Neural cell (in vitro differentiated cells): ENCODE results near the gene HMSD. TPM values are rescaled to one million over a fixed set of nuclear protein-coding genes. Genes with fewer than 3 reads are reported as not detected.

Source experiments
- H2AFZ ChIP-seq: fragments of 200-600, 300-800 bp; sonication (generic), shearing (Covaris generic); 2 replicates; pipeline ENCODE4 v1.6.0; 2014; ENCODE audit warnings: low read depth, mild to moderate bottlenecking, antibody characterized with exemption, low read length, moderate library complexity
- H3F3A ChIP-seq: fragments of 200-600 bp; shearing (Covaris generic); 2 replicates; pipeline ENCODE4 v1.6.1; 2016; ENCODE audit warnings: mild to moderate bottlenecking, moderate library complexity, mixed read lengths, antibody characterized with exemption, low read length; ENCODE audit not compliant: insufficient read depth, poor library complexity, severe bottlenecking
- H3K27ac ChIP-seq: fragments of 200-600, 300-800 bp; sonication (generic), shearing (Covaris generic); 2 replicates; pipeline ENCODE4 v1.5.1; 2014; ENCODE audit warnings: mild to moderate bottlenecking, low read length, moderate library complexity
- H3K27me3 ChIP-seq: fragments of 300-800, 200-600 bp; sonication (generic), shearing (Covaris generic); 2 replicates; pipeline ENCODE4 v1.6.0; 2014; ENCODE audit warnings: mild to moderate bottlenecking, low read depth, low read length, moderate library complexity; ENCODE audit not compliant: insufficient read depth
- H3K36me3 ChIP-seq: fragments of 300-800, 200-600 bp; sonication (generic), shearing (Covaris generic); 2 replicates; pipeline ENCODE4 v1.5.1; 2014; ENCODE audit warnings: mild to moderate bottlenecking, antibody characterized with exemption, low read length, moderate library complexity; ENCODE audit not compliant: insufficient read depth
- H3K4me2 ChIP-seq: fragments of 300-800, 200-600 bp; sonication (generic), shearing (Covaris generic); 2 replicates; pipeline ENCODE4 v1.6.0; 2014; ENCODE audit warnings: mild to moderate bottlenecking, low read length
- H3K4me3 ChIP-seq: fragments of 300-800, 200-600 bp; sonication (generic), shearing (Covaris generic); 2 replicates; pipeline ENCODE4 v1.5.1; 2014; ENCODE audit warnings: mild to moderate bottlenecking, low read length, moderate library complexity
- H3K79me2 ChIP-seq: fragments of 200-600 bp; shearing (Covaris generic); replicated peaks from 2 replicates; pipeline ENCODE4 v1.6.0; 2014; ENCODE audit warnings: mild to moderate bottlenecking, low read length, moderate library complexity; ENCODE audit not compliant: insufficient read depth
- H3K9ac ChIP-seq: fragments of 300-800, 200-600 bp; sonication (generic), shearing (Covaris generic); 2 replicates; pipeline ENCODE4 v1.6.1; 2016; ENCODE audit warnings: mild to moderate bottlenecking, low read length, mixed read lengths
- H3K9me2 ChIP-seq: fragments of 200-600 bp; shearing (Covaris generic); 2 replicates; pipeline ENCODE4 v1.6.1; 2016; ENCODE audit warnings: mild to moderate bottlenecking, low read length, mixed read lengths; ENCODE audit not compliant: insufficient read depth
- H3K9me3 ChIP-seq: fragments of 200-600, 300-800 bp; sonication (generic), shearing (Covaris generic); 2 replicates; pipeline ENCODE4 v1.6.1; 2016; ENCODE audit warnings: mild to moderate bottlenecking, mixed run types, low read length, moderate library complexity, mixed read lengths
- H4K20me1 ChIP-seq: fragments of 200-600 bp; shearing (Covaris generic); 2 replicates; pipeline ENCODE4 v1.6.1; 2016; ENCODE audit warnings: mild to moderate bottlenecking, mixed run types; ENCODE audit not compliant: insufficient read depth
- EP300 ChIP-seq: fragments of 450-650 bp; conservative IDR thresholded peaks from 2 replicates; pipeline ENCODE4 v1.6.1; 2014; ENCODE audit warnings: antibody characterized with exemption, mild to moderate bottlenecking, moderate library complexity; ENCODE audit not compliant: poor library complexity, severe bottlenecking
- EZH2 ChIP-seq: fragments of 200-600, 300-800 bp; shearing (Covaris generic), sonication (generic); IDR thresholded peaks from 2 replicates; pipeline ENCODE4 v1.6.1; 2014; ENCODE audit warnings: antibody characterized with exemption, low read length, borderline replicate concordance, mild to moderate bottlenecking; ENCODE audit not compliant: insufficient read depth, poor library complexity, severe bottlenecking
- MXI1 ChIP-seq: fragments of 450-650 bp; conservative IDR thresholded peaks from 2 replicates; pipeline ENCODE4 v1.6.1; 2014; ENCODE audit warnings: antibody characterized with exemption, mild to moderate bottlenecking; ENCODE audit not compliant: poor library complexity, severe bottlenecking
- POLR2AphosphoS5 ChIP-seq: IDR thresholded peaks from 2 replicates; pipeline ENCODE4 v1.6.1; 2012
- RAD21 ChIP-seq: fragments of 450-650 bp; conservative IDR thresholded peaks from 2 replicates; pipeline ENCODE4 v1.6.1; 2014; ENCODE audit warnings: antibody characterized with exemption, mild to moderate bottlenecking, moderate library complexity
- SMC3 ChIP-seq: fragments of 450-650 bp; conservative IDR thresholded peaks from 2 replicates; pipeline ENCODE4 v1.6.1; 2014; ENCODE audit warnings: antibody characterized with exemption, mild to moderate bottlenecking, moderate library complexity; ENCODE audit not compliant: poor library complexity
- TAF1 ChIP-seq: IDR thresholded peaks from 2 replicates; pipeline ENCODE4 v1.6.1; 2012; ENCODE audit warnings: low read depth
- polyA plus RNA-seq: library from polyadenylated mRNA; depleted of rRNA; stranded (reverse); fragments of >200 nt; gene quantifications from 2 replicates; pipeline ENCODE4 v1.2.3, GENCODE V29; 2014
- TF ChIP-seq, protein P1 (sequence below): fragments of 450-650 bp; IDR thresholded peaks from 2 replicates; pipeline ENCODE4 v1.5.1; 2014; ENCODE audit warnings: antibody characterized with exemption, mild to moderate bottlenecking, moderate library complexity; ENCODE audit not compliant: poor library complexity, severe bottlenecking
- TF ChIP-seq, protein P2 (sequence below): IDR thresholded peaks from 2 replicates; pipeline ENCODE4 v1.6.1; 2012; ENCODE audit warnings: borderline replicate concordance

HMSD gene
- polyA plus RNA-seq, 1 donor from 2014 or later, result not detected

DNA sequence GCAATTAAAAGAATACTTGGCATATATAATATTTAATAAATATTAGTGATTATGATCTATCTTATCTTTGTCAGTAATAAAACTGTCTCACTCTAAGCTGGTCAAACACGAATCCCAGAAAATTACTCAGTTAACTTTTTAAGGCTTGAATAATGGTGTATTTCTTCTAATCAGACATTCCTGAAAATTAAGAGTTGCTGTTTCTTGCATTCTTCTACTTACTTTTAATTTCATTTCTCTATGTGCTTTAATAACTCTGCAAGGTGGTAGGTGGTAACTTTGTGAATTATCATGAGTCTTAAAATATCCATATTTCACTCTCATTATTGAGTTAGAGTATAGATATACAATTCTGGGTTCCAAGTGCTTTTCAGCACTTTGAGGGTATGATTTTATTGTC is 44.4 kb upstream of the HMSD start:
- no peak overlapping the region for H3K27ac ChIP-seq
- no peak for TF ChIP-seq SMC3
- TF ChIP-seq TAF1, result no peak
- TF ChIP-seq EZH2, result no peak
- no peak for TF ChIP-seq MXI1
- no peak for TF ChIP-seq POLR2AphosphoS5
- TF ChIP-seq, protein P1, sequence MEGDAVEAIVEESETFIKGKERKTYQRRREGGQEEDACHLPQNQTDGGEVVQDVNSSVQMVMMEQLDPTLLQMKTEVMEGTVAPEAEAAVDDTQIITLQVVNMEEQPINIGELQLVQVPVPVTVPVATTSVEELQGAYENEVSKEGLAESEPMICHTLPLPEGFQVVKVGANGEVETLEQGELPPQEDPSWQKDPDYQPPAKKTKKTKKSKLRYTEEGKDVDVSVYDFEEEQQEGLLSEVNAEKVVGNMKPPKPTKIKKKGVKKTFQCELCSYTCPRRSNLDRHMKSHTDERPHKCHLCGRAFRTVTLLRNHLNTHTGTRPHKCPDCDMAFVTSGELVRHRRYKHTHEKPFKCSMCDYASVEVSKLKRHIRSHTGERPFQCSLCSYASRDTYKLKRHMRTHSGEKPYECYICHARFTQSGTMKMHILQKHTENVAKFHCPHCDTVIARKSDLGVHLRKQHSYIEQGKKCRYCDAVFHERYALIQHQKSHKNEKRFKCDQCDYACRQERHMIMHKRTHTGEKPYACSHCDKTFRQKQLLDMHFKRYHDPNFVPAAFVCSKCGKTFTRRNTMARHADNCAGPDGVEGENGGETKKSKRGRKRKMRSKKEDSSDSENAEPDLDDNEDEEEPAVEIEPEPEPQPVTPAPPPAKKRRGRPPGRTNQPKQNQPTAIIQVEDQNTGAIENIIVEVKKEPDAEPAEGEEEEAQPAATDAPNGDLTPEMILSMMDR, result no peak
- no peak for TF ChIP-seq RAD21
- TF ChIP-seq EP300, result no peak
- TF ChIP-seq, protein P2, sequence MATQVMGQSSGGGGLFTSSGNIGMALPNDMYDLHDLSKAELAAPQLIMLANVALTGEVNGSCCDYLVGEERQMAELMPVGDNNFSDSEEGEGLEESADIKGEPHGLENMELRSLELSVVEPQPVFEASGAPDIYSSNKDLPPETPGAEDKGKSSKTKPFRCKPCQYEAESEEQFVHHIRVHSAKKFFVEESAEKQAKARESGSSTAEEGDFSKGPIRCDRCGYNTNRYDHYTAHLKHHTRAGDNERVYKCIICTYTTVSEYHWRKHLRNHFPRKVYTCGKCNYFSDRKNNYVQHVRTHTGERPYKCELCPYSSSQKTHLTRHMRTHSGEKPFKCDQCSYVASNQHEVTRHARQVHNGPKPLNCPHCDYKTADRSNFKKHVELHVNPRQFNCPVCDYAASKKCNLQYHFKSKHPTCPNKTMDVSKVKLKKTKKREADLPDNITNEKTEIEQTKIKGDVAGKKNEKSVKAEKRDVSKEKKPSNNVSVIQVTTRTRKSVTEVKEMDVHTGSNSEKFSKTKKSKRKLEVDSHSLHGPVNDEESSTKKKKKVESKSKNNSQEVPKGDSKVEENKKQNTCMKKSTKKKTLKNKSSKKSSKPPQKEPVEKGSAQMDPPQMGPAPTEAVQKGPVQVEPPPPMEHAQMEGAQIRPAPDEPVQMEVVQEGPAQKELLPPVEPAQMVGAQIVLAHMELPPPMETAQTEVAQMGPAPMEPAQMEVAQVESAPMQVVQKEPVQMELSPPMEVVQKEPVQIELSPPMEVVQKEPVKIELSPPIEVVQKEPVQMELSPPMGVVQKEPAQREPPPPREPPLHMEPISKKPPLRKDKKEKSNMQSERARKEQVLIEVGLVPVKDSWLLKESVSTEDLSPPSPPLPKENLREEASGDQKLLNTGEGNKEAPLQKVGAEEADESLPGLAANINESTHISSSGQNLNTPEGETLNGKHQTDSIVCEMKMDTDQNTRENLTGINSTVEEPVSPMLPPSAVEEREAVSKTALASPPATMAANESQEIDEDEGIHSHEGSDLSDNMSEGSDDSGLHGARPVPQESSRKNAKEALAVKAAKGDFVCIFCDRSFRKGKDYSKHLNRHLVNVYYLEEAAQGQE, result no peak
- H3K27me3 ChIP-seq, result no peaks in the 10 kb centered on the region
- H2AFZ ChIP-seq, result no peak overlapping the region
- H4K20me1 ChIP-seq, result no peaks in the 10 kb centered on the region
- no peak overlapping the region for H3K9ac ChIP-seq
- H3K9me3 ChIP-seq, result no peaks in the 10 kb centered on the region
- H3K9me2 ChIP-seq, result no peaks in the 10 kb centered on the region
- H3K4me3 ChIP-seq, result no peak overlapping the region
- no peak overlapping the region for H3K4me2 ChIP-seq
- H3F3A ChIP-seq, result no peaks in the 10 kb centered on the region
- no peaks in the 10 kb centered on the region for H3K36me3 ChIP-seq
- H3K79me2 ChIP-seq, result no peaks in the 10 kb centered on the region

DNA sequence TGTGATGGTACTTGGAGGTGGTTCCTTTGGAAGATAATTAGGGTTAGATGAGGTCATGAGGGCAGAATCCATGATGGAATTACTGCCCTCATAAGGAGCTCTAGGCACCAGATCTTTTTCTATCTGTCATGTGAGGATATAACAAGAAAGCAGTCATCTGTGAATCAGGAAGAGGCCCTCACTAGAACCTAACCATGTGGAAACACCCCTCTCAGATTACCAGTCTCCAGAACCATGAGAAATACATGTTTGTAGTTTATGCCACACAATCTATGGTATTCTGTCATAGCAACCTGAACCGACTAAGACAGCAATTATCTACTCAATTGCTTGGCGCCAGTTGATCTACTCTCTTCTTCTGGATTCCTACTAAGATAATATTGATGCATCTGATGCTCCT is 43.7 kb upstream of the HMSD start:
- no peaks in the 10 kb centered on the region for H4K20me1 ChIP-seq
- no peaks in the 10 kb centered on the region for H3K27me3 ChIP-seq
- no peak for TF ChIP-seq EP300
- no peak for TF ChIP-seq POLR2AphosphoS5
- no peak for TF ChIP-seq TAF1
- TF ChIP-seq, protein P1, result no peak
- no peak for TF ChIP-seq MXI1
- TF ChIP-seq EZH2, result no peak
- TF ChIP-seq RAD21, result no peak
- H3K9me3 ChIP-seq, result no peaks in the 10 kb centered on the region
- H3K27ac ChIP-seq, result no peak overlapping the region
- H2AFZ ChIP-seq, result no peak overlapping the region
- no peak overlapping the region for H3K4me2 ChIP-seq
- no peaks in the 10 kb centered on the region for H3F3A ChIP-seq
- no peaks in the 10 kb centered on the region for H3K9me2 ChIP-seq
- no peaks in the 10 kb centered on the region for H3K36me3 ChIP-seq
- H3K9ac ChIP-seq, result no peak overlapping the region
- no peak overlapping the region for H3K4me3 ChIP-seq
- H3K79me2 ChIP-seq, result no peaks in the 10 kb centered on the region
